ENCODE data around the gene ARSG. TPM values are rescaled to one million over a fixed set of nuclear protein-coding genes. Genes with fewer than 3 reads are reported as not detected.

Gene ARSG
- total RNA-seq, 2 donors from 2014 or later, result 4.4 to 14.1 TPM

GRCh38 chr17:68443972-68444464 lies 152.7 kb downstream of the ARSG start:
- Mint-ChIP-seq H3K9me3 (no peaks in the 10 kb centered on the region), H3K36me3 (ENCODE audit: low read depth) (peaks cover 34% of the 10 kb centered on the region), H3K4me3 (no peak overlapping the region), H3K27ac (no peak overlapping the region), H3K27me3 (ENCODE audit: insufficient read depth) (no peaks in the 10 kb centered on the region), H3K4me1 (peaks cover 14% of the 10 kb centered on the region)
- H3K9me3 ChIP-seq (ENCODE audit: control insufficient read depth, low read length), result no peaks in the 10 kb centered on the region
- no peak for DNase-seq
- no peaks in the 10 kb centered on the region for H3K27me3 ChIP-seq (ENCODE audit: control insufficient read depth, insufficient read depth, low read length, poor library complexity, severe bottlenecking)
- TF ChIP-seq CTCF (conservative IDR thresholded peaks at IDR 0.05), result no peak
- H3K9ac ChIP-seq (ENCODE audit: extremely low read depth, low read length, poor library complexity, severe bottlenecking), result no peak overlapping the region
- no peak overlapping the region for H3K4me3 ChIP-seq (ENCODE audit: low read length)
- 89 to 90% methylated on average over 11 of the region's 11 CpGs for WGBS, 2 experiments (ENCODE audit: insufficient coverage in 1 of 2, insufficient read length in 1 of 2)
- H3K36me3 ChIP-seq (ENCODE audit: control insufficient read depth, insufficient read depth, low read length), result peaks cover 27% of the 10 kb centered on the region
- H3K4me1 ChIP-seq (ENCODE audit: control insufficient read depth, insufficient read depth, low read length), result no peaks in the 10 kb centered on the region
- H3K27ac ChIP-seq (ENCODE audit: low read depth, low read length), result no peak overlapping the region

- H3K9ac ChIP-seq (ENCODE audit: extremely low read depth, low read length, poor library complexity, severe bottlenecking), result no peak overlapping the region
- WGBS, 2 experiments (ENCODE audit: insufficient coverage in 1 of 2, insufficient read length in 1 of 2), result 96 to 98% methylated on average over 5 to 8 of the region's 8 CpGs
- no peaks in the 10 kb centered on the region for H3K9me3 ChIP-seq (ENCODE audit: control insufficient read depth, low read length)
- no peak overlapping the region for H3K4me3 Mint-ChIP-seq
- no peaks in the 10 kb centered on the region for H3K27me3 Mint-ChIP-seq (ENCODE audit: insufficient read depth)
- peaks cover 51% of the 10 kb centered on the region for H3K36me3 Mint-ChIP-seq (ENCODE audit: low read depth)
- H3K27ac Mint-ChIP-seq, result no peak overlapping the region
- no peaks in the 10 kb centered on the region for H3K27me3 ChIP-seq (ENCODE audit: control insufficient read depth, insufficient read depth, low read length, poor library complexity, severe bottlenecking)
- no peaks in the 10 kb centered on the region for H3K9me3 Mint-ChIP-seq
- TF ChIP-seq CTCF (conservative IDR thresholded peaks at IDR 0.05), result no peak
- H3K4me1 Mint-ChIP-seq, result peaks cover 14% of the 10 kb centered on the region
- no peaks in the 10 kb centered on the region for H3K4me1 ChIP-seq (ENCODE audit: control insufficient read depth, insufficient read depth, low read length)
- no peak for DNase-seq
- H3K36me3 ChIP-seq (ENCODE audit: control insufficient read depth, insufficient read depth, low read length), result peaks cover 43% of the 10 kb centered on the region
- no peak overlapping the region for H3K27ac ChIP-seq (ENCODE audit: low read depth, low read length)
- H3K4me3 ChIP-seq (ENCODE audit: low read length), result no peak overlapping the region
These were observed 154.4 kb downstream of the ARSG start for GRCh38 chr17:68445671-68446070.

- H3K4me3 Mint-ChIP-seq, result no peak overlapping the region
- WGBS, 2 experiments (ENCODE audit: insufficient coverage in 1 of 2, insufficient read length in 1 of 2), result 93 to 94% methylated on average over 9 of the region's 9 CpGs
These were observed 155.3 kb downstream of the ARSG start for GRCh38 chr17:68446626-68447041.

More at GRCh38 chr17:68446626-68447041, 155.3 kb downstream of the ARSG start:
- Mint-ChIP-seq H3K36me3 (ENCODE audit: low read depth) (peaks cover 58% of the 10 kb centered on the region), H3K27ac (no peak overlapping the region), H3K4me1 (peaks cover 10% of the 10 kb centered on the region), H3K27me3 (ENCODE audit: insufficient read depth) (no peaks in the 10 kb centered on the region), H3K9me3 (no peaks in the 10 kb centered on the region)
- Histone ChIP-seq H3K9me3 (ENCODE audit: control insufficient read depth, low read length) (no peaks in the 10 kb centered on the region), H3K36me3 (ENCODE audit: control insufficient read depth, insufficient read depth, low read length) (peaks cover 49% of the 10 kb centered on the region), H3K27ac (ENCODE audit: low read depth, low read length) (no peak overlapping the region), H3K4me1 (ENCODE audit: control insufficient read depth, insufficient read depth, low read length) (no peaks in the 10 kb centered on the region), H3K27me3 (ENCODE audit: control insufficient read depth, insufficient read depth, low read length, poor library complexity, severe bottlenecking) (no peaks in the 10 kb centered on the region), H3K9ac (ENCODE audit: extremely low read depth, low read length, poor library complexity, severe bottlenecking) (no peak overlapping the region), H3K4me3 (ENCODE audit: low read length) (no peak overlapping the region)
- TF ChIP-seq CTCF (conservative IDR thresholded peaks at IDR 0.05), result no peak
- DNase-seq, result no peak

Data from endodermal cell (in vitro differentiated cells).